Loucy (cell line): ENCODE measurements around the gene AARSD1.

Experiments
- EZH2phosphoT487 ChIP-seq: fragments of 200-600 bp; IDR thresholded peaks from 2 replicates; pipeline ENCODE4 v1.6.1; 2018; ENCODE audit warnings: antibody characterized with exemption, mild to moderate bottlenecking, moderate library complexity, borderline replicate concordance
- TF ChIP-seq, protein P1 (sequence below): fragments of 200-600 bp; sonication (generic); conservative IDR thresholded peaks from 2 replicates; pipeline ENCODE4 v1.5.1; 2014; ENCODE audit warnings: mild to moderate bottlenecking, antibody characterized with exemption, low read length

GRCh38 chr17:42979511-42980273 is 15.4 kb upstream of the AARSD1 start, which contains the start of gene PTGES3L:
- TF ChIP-seq, protein P1, sequence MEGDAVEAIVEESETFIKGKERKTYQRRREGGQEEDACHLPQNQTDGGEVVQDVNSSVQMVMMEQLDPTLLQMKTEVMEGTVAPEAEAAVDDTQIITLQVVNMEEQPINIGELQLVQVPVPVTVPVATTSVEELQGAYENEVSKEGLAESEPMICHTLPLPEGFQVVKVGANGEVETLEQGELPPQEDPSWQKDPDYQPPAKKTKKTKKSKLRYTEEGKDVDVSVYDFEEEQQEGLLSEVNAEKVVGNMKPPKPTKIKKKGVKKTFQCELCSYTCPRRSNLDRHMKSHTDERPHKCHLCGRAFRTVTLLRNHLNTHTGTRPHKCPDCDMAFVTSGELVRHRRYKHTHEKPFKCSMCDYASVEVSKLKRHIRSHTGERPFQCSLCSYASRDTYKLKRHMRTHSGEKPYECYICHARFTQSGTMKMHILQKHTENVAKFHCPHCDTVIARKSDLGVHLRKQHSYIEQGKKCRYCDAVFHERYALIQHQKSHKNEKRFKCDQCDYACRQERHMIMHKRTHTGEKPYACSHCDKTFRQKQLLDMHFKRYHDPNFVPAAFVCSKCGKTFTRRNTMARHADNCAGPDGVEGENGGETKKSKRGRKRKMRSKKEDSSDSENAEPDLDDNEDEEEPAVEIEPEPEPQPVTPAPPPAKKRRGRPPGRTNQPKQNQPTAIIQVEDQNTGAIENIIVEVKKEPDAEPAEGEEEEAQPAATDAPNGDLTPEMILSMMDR = no peak
- TF ChIP-seq EZH2phosphoT487 = no peak
